ENCODE results near the gene TSPAN18.
"Not testable (repeated sequence)": the region's sequence is repeated elsewhere in the genome, so short reads cannot be mapped to it uniquely, and the experiment has no call there.

TSPAN18 gene

GRCh38 chr11:44859528-44859925 is 132.8 kb downstream of the TSPAN18 start:
- in situ Hi-C loops (cut with HindIII; ENCODE audit: low sequenced_read_pairs), result no loop called here

GRCh38 chr11:44860346-44860745 is 133.6 kb downstream of the TSPAN18 start:
- in situ Hi-C loops (cut with HindIII; ENCODE audit: low sequenced_read_pairs), result no loop called here

GRCh38 chr11:44861849-44862557 is 135.2 kb downstream of the TSPAN18 start:
- in situ Hi-C loops (cut with HindIII; ENCODE audit: low sequenced_read_pairs), result no loop called here

GRCh38 chr11:44862558-44863101 is 135.9 kb downstream of the TSPAN18 start:
- in situ Hi-C loops (cut with HindIII; ENCODE audit: low sequenced_read_pairs), result no loop called here

GRCh38 chr11:44863231-44863630 is 136.5 kb downstream of the TSPAN18 start:
- in situ Hi-C loops (cut with HindIII; ENCODE audit: low sequenced_read_pairs), result no loop called here

GRCh38 chr11:44865866-44866272 is 139.1 kb downstream of the TSPAN18 start:
- in situ Hi-C loops (cut with HindIII; ENCODE audit: low sequenced_read_pairs), result no loop called here

GRCh38 chr11:44866286-44866685 is 139.5 kb downstream of the TSPAN18 start:
- in situ Hi-C loops (cut with HindIII; ENCODE audit: low sequenced_read_pairs), result no loop called here

- in situ Hi-C loops (cut with HindIII; ENCODE audit: low sequenced_read_pairs), result no loop called here
Observed at GRCh38 chr11:44868021-44868420, 141.3 kb downstream of the TSPAN18 start.

- in situ Hi-C loops (cut with HindIII; ENCODE audit: low sequenced_read_pairs), result no loop called here
Observed at GRCh38 chr11:44868455-44869421, 142.0 kb downstream of the TSPAN18 start.

- in situ Hi-C loops (cut with HindIII; ENCODE audit: low sequenced_read_pairs), result no loop called here
Observed at GRCh38 chr11:44870181-44870580, 143.4 kb downstream of the TSPAN18 start.

GRCh38 chr11:44870615-44871176 is 143.9 kb downstream of the TSPAN18 start:
- in situ Hi-C loops (cut with HindIII; ENCODE audit: low sequenced_read_pairs), result no loop called here

- in situ Hi-C loops (cut with HindIII; ENCODE audit: low sequenced_read_pairs), result not testable (repeated sequence)
Observed at GRCh38 chr11:44871682-44872081, 144.9 kb downstream of the TSPAN18 start.

GRCh38 chr11:44872556-44872955 is 145.8 kb downstream of the TSPAN18 start:
- in situ Hi-C loops (cut with HindIII; ENCODE audit: low sequenced_read_pairs), result no loop called here

- in situ Hi-C loops (cut with HindIII; ENCODE audit: low sequenced_read_pairs), result no loop called here
Observed at GRCh38 chr11:44873537-44873936, 146.8 kb downstream of the TSPAN18 start.

GRCh38 chr11:44874284-44874683 is 147.5 kb downstream of the TSPAN18 start:
- in situ Hi-C loops (cut with HindIII; ENCODE audit: low sequenced_read_pairs), result no loop called here

GRCh38 chr11:44875037-44875436 is 148.3 kb downstream of the TSPAN18 start:
- in situ Hi-C loops (cut with HindIII; ENCODE audit: low sequenced_read_pairs), result loop anchor here (25.0 kb wide), 1 partner anchor 263 kb away; no protein-coding TSS in a partner anchor

- in situ Hi-C loops (cut with HindIII; ENCODE audit: low sequenced_read_pairs), result loop anchor here (25.0 kb wide), 1 partner anchor 264 kb away; no protein-coding TSS in a partner anchor
Observed at GRCh38 chr11:44876194-44876723, 149.5 kb downstream of the TSPAN18 start.

- in situ Hi-C loops (cut with HindIII; ENCODE audit: low sequenced_read_pairs), result loop anchor here (25.0 kb wide), 1 partner anchor 265 kb away; no protein-coding TSS in a partner anchor
Observed at GRCh38 chr11:44876906-44877305, 150.1 kb downstream of the TSPAN18 start.

- in situ Hi-C loops (cut with HindIII; ENCODE audit: low sequenced_read_pairs), result loop anchor here (25.0 kb wide), 1 partner anchor 266 kb away; no protein-coding TSS in a partner anchor
Observed at GRCh38 chr11:44877571-44878497, 151.1 kb downstream of the TSPAN18 start.
